Mesendoderm (in vitro differentiated cells): ENCODE results near the gene TPBGL.

Source experiments
- DNase-seq: peaks from one replicate; pipeline ENCODE4 v3.0.0; 2013
- H2AK5ac ChIP-seq: 2 replicates; pipeline ENCODE4 v1.6.1; 2013; ENCODE audit warnings: low read length, inconsistent platforms
- H2BK120ac ChIP-seq: 2 replicates; pipeline ENCODE4 v1.6.1; 2013; ENCODE audit warnings: low read depth, mild to moderate bottlenecking, low read length, moderate library complexity, mixed read lengths
- H2BK15ac ChIP-seq: replicated peaks from 2 replicates; pipeline ENCODE4 v1.6.1; 2013; ENCODE audit warnings: low read depth, mild to moderate bottlenecking, moderate library complexity
- H2BK5ac ChIP-seq: 2 replicates; pipeline ENCODE4 v1.6.1; 2013; ENCODE audit warnings: low read length, inconsistent platforms
- H3K18ac ChIP-seq: 2 replicates; pipeline ENCODE4 v1.6.1; 2013; ENCODE audit warnings: mild to moderate bottlenecking, low read length, mixed read lengths
- H3K23ac ChIP-seq: one replicate; pipeline ENCODE4 v1.6.1; 2013; ENCODE audit warnings: low read length
- H3K27ac ChIP-seq: 2 replicates; pipeline ENCODE4 v1.5.1; 2013; ENCODE audit warnings: low read depth, mild to moderate bottlenecking, inconsistent platforms, low read length, moderate library complexity
- H3K27me3 ChIP-seq: 2 replicates; pipeline ENCODE4 v1.6.1; 2013; ENCODE audit warnings: low read length, control low read depth, mild to moderate bottlenecking, inconsistent platforms; ENCODE audit not compliant: insufficient read depth, poor library complexity
- H3K36me3 ChIP-seq: 2 replicates; pipeline ENCODE4 v1.6.1; 2013; ENCODE audit warnings: low read length, inconsistent platforms; ENCODE audit not compliant: control insufficient read depth, insufficient read depth
- H3K4ac ChIP-seq: one replicate; pipeline ENCODE4 v1.6.1; 2013; ENCODE audit warnings: low read depth, mild to moderate bottlenecking, low read length, moderate library complexity
- H3K4me1 ChIP-seq: 2 replicates; pipeline ENCODE4 v1.6.1; 2013; ENCODE audit warnings: low read depth, low read length, inconsistent platforms; ENCODE audit not compliant: control insufficient read depth
- H3K4me2 ChIP-seq: 2 replicates; pipeline ENCODE4 v1.6.1; 2013; ENCODE audit warnings: low read length
- H3K4me3 ChIP-seq: 2 replicates; pipeline ENCODE4 v1.5.1; 2013; ENCODE audit warnings: mild to moderate bottlenecking, low read length
- H3K56ac ChIP-seq: one replicate; pipeline ENCODE4 v1.6.1; 2013; ENCODE audit warnings: low read length
- H3K79me1 ChIP-seq: 2 replicates; pipeline ENCODE4 v1.6.1; 2013; ENCODE audit warnings: low read length, inconsistent platforms
- H3K79me2 ChIP-seq: 2 replicates; pipeline ENCODE4 v1.6.1; 2013; ENCODE audit warnings: mild to moderate bottlenecking, low read length; ENCODE audit not compliant: control insufficient read depth, insufficient read depth
- H3K9ac ChIP-seq: 2 replicates; pipeline ENCODE4 v1.6.1; 2013; ENCODE audit warnings: low read length, inconsistent platforms
- H4K5ac ChIP-seq: one replicate; pipeline ENCODE4 v1.6.1; 2013; ENCODE audit warnings: low read length
- H4K8ac ChIP-seq: one replicate; pipeline ENCODE4 v1.6.1; 2013; ENCODE audit warnings: low read depth, mild to moderate bottlenecking, control low read depth, low read length, moderate library complexity
- WGBS: extraction: QIAGEN DNeasy Blood & Tissue Kit; methylation state at CpG from one replicate; pipeline ENCODE4 v1.1.7; 2013; ENCODE audit warnings: low lambda C conversion rate, missing lambda C conversion rate; ENCODE audit not compliant: insufficient coverage; ENCODE audit errors: extremely low coverage; 5-methylcytosine and 5-hydroxymethylcytosine counted together

TPBGL gene

GRCh38 chr11:75214411-75214821 is 26.2 kb upstream of the TPBGL start:
- no peak overlapping the region for H3K4ac ChIP-seq
- no peaks in the 10 kb centered on the region for H3K4me1 ChIP-seq
- H4K5ac ChIP-seq: no peak overlapping the region
- no peak overlapping the region for H4K8ac ChIP-seq
- no peaks in the 10 kb centered on the region for H3K36me3 ChIP-seq
- WGBS: no CpG with 5 or more reads among the region's 8 CpGs
- no peak overlapping the region for H2BK15ac ChIP-seq
- no peak overlapping the region for H3K9ac ChIP-seq
- DNase-seq: peak; percentile 95
- H2BK5ac ChIP-seq: no peak overlapping the region
- no peaks in the 10 kb centered on the region for H3K79me1 ChIP-seq
- H3K4me3 ChIP-seq: no peak overlapping the region
- no peak overlapping the region for H3K23ac ChIP-seq
- no peaks in the 10 kb centered on the region for H3K27me3 ChIP-seq
- no peak overlapping the region for H3K4me2 ChIP-seq
- H3K27ac ChIP-seq: no peak overlapping the region
- no peak overlapping the region for H2AK5ac ChIP-seq
- H3K79me2 ChIP-seq: no peaks in the 10 kb centered on the region
- no peak overlapping the region for H3K18ac ChIP-seq
- no peak overlapping the region for H2BK120ac ChIP-seq
- no peak overlapping the region for H3K56ac ChIP-seq

GRCh38 chr11:75214843-75215242 is 25.7 kb upstream of the TPBGL start:
- H3K4ac ChIP-seq: no peak overlapping the region
- no peak overlapping the region for H2BK120ac ChIP-seq
- H3K23ac ChIP-seq: no peak overlapping the region
- H3K36me3 ChIP-seq: no peaks in the 10 kb centered on the region
- no peak overlapping the region for H3K56ac ChIP-seq
- H4K5ac ChIP-seq: no peak overlapping the region
- DNase-seq: no peak
- H3K27ac ChIP-seq: no peak overlapping the region
- no peak overlapping the region for H2BK15ac ChIP-seq
- H3K9ac ChIP-seq: no peak overlapping the region
- H3K18ac ChIP-seq: no peak overlapping the region
- no peaks in the 10 kb centered on the region for H3K4me1 ChIP-seq
- no peaks in the 10 kb centered on the region for H3K27me3 ChIP-seq
- no peaks in the 10 kb centered on the region for H3K79me2 ChIP-seq
- no peak overlapping the region for H4K8ac ChIP-seq
- H2BK5ac ChIP-seq: no peak overlapping the region
- H3K79me1 ChIP-seq: no peaks in the 10 kb centered on the region
- no peak overlapping the region for H3K4me3 ChIP-seq
- no peak overlapping the region for H2AK5ac ChIP-seq
- H3K4me2 ChIP-seq: no peak overlapping the region

- Histone ChIP-seq H3K79me2 (no peaks in the 10 kb centered on the region), H3K18ac (no peak overlapping the region), H3K27ac (no peak overlapping the region), H3K56ac (no peak overlapping the region), H3K4me2 (no peak overlapping the region), H3K27me3 (no peaks in the 10 kb centered on the region), H3K4me1 (no peaks in the 10 kb centered on the region), H2BK15ac (no peak overlapping the region), H3K9ac (no peak overlapping the region), H3K36me3 (no peaks in the 10 kb centered on the region), H3K23ac (no peak overlapping the region), H4K5ac (no peak overlapping the region), H2BK120ac (no peak overlapping the region), H3K4ac (no peak overlapping the region), H3K79me1 (no peaks in the 10 kb centered on the region), H2AK5ac (no peak overlapping the region), H4K8ac (no peak overlapping the region), H2BK5ac (no peak overlapping the region), H3K4me3 (no peak overlapping the region)
- WGBS: no CpG with 5 or more reads among the region's 2 CpGs
- no peak for DNase-seq
These were observed 20.7 kb upstream of the TPBGL start for GRCh38 chr11:75219869-75220268.

GRCh38 chr11:75223954-75224643 is 16.5 kb upstream of the TPBGL start:
- H3K79me2 ChIP-seq: no peaks in the 10 kb centered on the region
- no peak overlapping the region for H2BK120ac ChIP-seq
- no peaks in the 10 kb centered on the region for H3K36me3 ChIP-seq
- no peak overlapping the region for H3K4me3 ChIP-seq
- no peak overlapping the region for H2BK15ac ChIP-seq
- H3K4me2 ChIP-seq: no peak overlapping the region
- no peak overlapping the region for H3K18ac ChIP-seq
- no peak overlapping the region for H3K9ac ChIP-seq
- H3K23ac ChIP-seq: peak overlapping the region; percentile 68
- H3K79me1 ChIP-seq: no peaks in the 10 kb centered on the region
- H3K4me1 ChIP-seq: no peaks in the 10 kb centered on the region
- H4K5ac ChIP-seq: no peak overlapping the region
- no CpG with 5 or more reads among the region's 5 CpGs for WGBS
- H3K4ac ChIP-seq: no peak overlapping the region
- peak; percentile 72 for DNase-seq
- no peak overlapping the region for H3K27ac ChIP-seq
- H2BK5ac ChIP-seq: no peak overlapping the region
- H3K27me3 ChIP-seq: no peaks in the 10 kb centered on the region
- H3K56ac ChIP-seq: no peak overlapping the region
- no peak overlapping the region for H2AK5ac ChIP-seq
- no peak overlapping the region for H4K8ac ChIP-seq

- Histone ChIP-seq H3K79me2 (no peaks in the 10 kb centered on the region), H3K4me2 (no peak overlapping the region), H3K4me1 (no peaks in the 10 kb centered on the region), H3K56ac (no peak overlapping the region), H2BK15ac (no peak overlapping the region), H3K4ac (no peak overlapping the region), H3K9ac (no peak overlapping the region), H3K27ac (no peak overlapping the region), H3K18ac (no peak overlapping the region), H2BK120ac (no peak overlapping the region), H3K36me3 (no peaks in the 10 kb centered on the region), H4K5ac (no peak overlapping the region), H2AK5ac (no peak overlapping the region), H3K79me1 (no peaks in the 10 kb centered on the region), H2BK5ac (no peak overlapping the region), H3K23ac (no peak overlapping the region), H4K8ac (no peak overlapping the region), H3K27me3 (no peaks in the 10 kb centered on the region), H3K4me3 (no peak overlapping the region)
- no CpG with 5 or more reads among the region's 4 CpGs for WGBS
- no peak for DNase-seq
These were observed 14.8 kb upstream of the TPBGL start for GRCh38 chr11:75225794-75226193.

GRCh38 chr11:75229466-75229865 is 11.1 kb upstream of the TPBGL start:
- no peak overlapping the region for H3K27ac ChIP-seq
- no peak overlapping the region for H4K8ac ChIP-seq
- no CpG with 5 or more reads among the region's 2 CpGs for WGBS
- H3K23ac ChIP-seq: no peak overlapping the region
- H3K79me1 ChIP-seq: no peaks in the 10 kb centered on the region
- no peak overlapping the region for H2BK15ac ChIP-seq
- H3K18ac ChIP-seq: no peak overlapping the region
- H3K27me3 ChIP-seq: no peaks in the 10 kb centered on the region
- no peak overlapping the region for H3K9ac ChIP-seq
- H4K5ac ChIP-seq: no peak overlapping the region
- H3K79me2 ChIP-seq: no peaks in the 10 kb centered on the region
- no peaks in the 10 kb centered on the region for H3K36me3 ChIP-seq
- H2BK120ac ChIP-seq: no peak overlapping the region
- no peak overlapping the region for H2AK5ac ChIP-seq
- no peaks in the 10 kb centered on the region for H3K4me1 ChIP-seq
- DNase-seq: no peak
- H2BK5ac ChIP-seq: no peak overlapping the region
- H3K56ac ChIP-seq: no peak overlapping the region
- no peak overlapping the region for H3K4ac ChIP-seq
- no peak overlapping the region for H3K4me3 ChIP-seq
- H3K4me2 ChIP-seq: no peak overlapping the region
